Measurements from ENCODE around the gene TDP1. TPM values are rescaled to one million over a fixed set of nuclear protein-coding genes. Genes with fewer than 3 reads are reported as not detected.

TDP1 gene
- total and polyA plus RNA-seq, 2 donors (not counting 1 experiment from before 2014, with no cell fraction given): 20.5 to 55.9 TPM

DNA sequence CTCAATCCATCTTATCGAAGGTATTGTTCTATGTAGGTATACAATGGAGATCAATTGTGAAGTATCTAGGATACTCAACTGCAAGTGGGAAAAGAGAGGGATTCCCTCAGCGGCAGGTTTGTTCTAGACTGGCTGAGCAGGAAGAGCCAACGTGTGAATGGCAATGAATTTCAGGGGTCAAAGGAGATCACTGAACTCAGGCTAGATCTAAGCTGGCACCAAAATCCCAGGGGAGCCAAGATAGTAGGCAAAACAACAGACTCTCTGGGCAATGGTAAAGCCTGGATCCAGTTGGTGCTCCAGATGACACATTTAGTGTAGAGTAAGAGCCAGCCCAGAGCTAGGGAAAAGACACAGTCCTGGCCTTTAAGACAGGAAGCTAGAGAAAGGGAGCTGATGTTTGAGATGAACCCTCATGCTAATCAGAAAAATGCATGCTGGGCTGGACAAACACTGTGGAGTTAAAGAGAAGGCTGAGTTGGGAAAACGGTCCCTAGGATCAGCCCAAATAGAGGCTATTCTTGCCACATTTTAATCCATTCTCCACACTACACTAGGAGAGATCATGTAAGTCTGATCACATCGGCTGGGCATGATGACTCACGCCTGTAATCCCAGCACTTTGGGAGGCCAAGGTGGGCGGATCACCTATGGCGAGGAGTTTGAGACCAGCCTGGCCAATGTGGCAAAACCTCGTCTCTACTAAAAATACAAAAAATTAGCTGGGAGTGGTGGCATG is 46.8 kb upstream of the TDP1 start:
- Histone ChIP-seq H3K4me1 (ENCODE audit: control insufficient read depth in 2 of 2, insufficient read depth in 2 of 2, low read length in 2 of 2) (no peaks in the 10 kb centered on the region), H2AFZ (ENCODE audit: insufficient read depth, low read depth, low read length, poor library complexity, severe bottlenecking) (no peak overlapping the region), H3K36me3 (replicated peaks in 1 of 2; ENCODE audit: control extremely low read depth in 1 of 2, control insufficient read depth in 1 of 2, extremely low read depth in 1 of 2, insufficient read depth in 2 of 2, low read length in 1 of 2) (no peaks in the 10 kb centered on the region), H3K9me3 (ENCODE audit: control extremely low read depth in 1 of 3, control insufficient read depth in 2 of 3, insufficient read depth in 1 of 3, low read length in 2 of 3) (no peaks in the 10 kb centered on the region), H3K9ac (ENCODE audit: low read length) (no peak overlapping the region), H4K20me1 (ENCODE audit: control insufficient read depth, insufficient read depth, low read length, poor library complexity, severe bottlenecking) (no peaks in the 10 kb centered on the region), H3K79me2 (ENCODE audit: control insufficient read depth, insufficient read depth, low read length) (no peaks in the 10 kb centered on the region), H3K4me2 (replicated peaks; ENCODE audit: low read depth, low read length, poor library complexity, severe bottlenecking) (no peak overlapping the region), H3K27me3 (replicated peaks in 1 of 4; ENCODE audit: control extremely low read depth in 1 of 4, control insufficient read depth in 3 of 4, insufficient read depth in 4 of 4, low read length in 3 of 4) (no peaks in the 10 kb centered on the region), H3K4me3 (ENCODE audit: control extremely low read depth in 1 of 5, extremely low read depth in 1 of 5, insufficient read depth in 1 of 5, low read depth in 2 of 5, low read length in 4 of 5) (no peak overlapping the region), H3K27ac (ENCODE audit: low read length in 2 of 2) (no peak overlapping the region)
- Mint-ChIP-seq H3K27me3 (no peaks in the 10 kb centered on the region), H3K4me1 (no peaks in the 10 kb centered on the region), H3K27ac (no peak overlapping the region), H3K9me3 (ENCODE audit: insufficient read depth) (no peaks in the 10 kb centered on the region), H3K4me3 (no peak overlapping the region)
- DNase-seq (no peak), ATAC-seq (ENCODE audit: low read depth) (no peak)
- TF ChIP-seq EZH2 (IDR thresholded peaks at IDR 0.05; ENCODE audit: borderline replicate concordance, insufficient read depth, low read depth, low read length, poor library complexity, severe bottlenecking): no peak
- WGBS (ENCODE audit: insufficient coverage): 92% methylated on average over 6 of the region's 9 CpGs
- ChIA-PET POLR2A (no interaction called here), CTCF (interaction anchor here (1.2 to 4.0 kb wide), 2 partner anchors 881 to 1241 kb away, joined by 3 to 18 read pairs; no protein-coding TSS in a partner anchor)
- intact Hi-C loops (cut with micrococcal nuclease): no loop called here

DNA sequence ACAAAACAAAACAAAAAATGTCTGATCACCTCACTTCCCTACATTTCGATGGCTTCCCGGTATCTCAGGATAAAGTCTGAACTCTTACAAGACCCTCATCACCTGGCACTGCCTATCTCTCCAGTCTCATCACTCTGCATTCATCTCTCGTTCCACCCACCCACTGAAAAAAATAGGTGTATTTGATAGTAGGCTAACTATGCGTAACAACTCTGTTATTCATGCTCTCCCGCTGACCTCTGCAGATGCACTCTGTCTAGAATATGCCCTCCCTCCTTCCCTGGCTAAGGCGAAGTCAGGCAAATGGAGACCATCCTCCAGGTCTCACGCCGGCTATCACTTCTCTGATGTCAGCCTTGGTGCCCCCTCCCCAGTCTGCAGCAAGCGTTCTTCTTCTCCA is 46.1 kb upstream of the TDP1 start:
- Histone ChIP-seq H4K20me1 (ENCODE audit: control insufficient read depth, insufficient read depth, low read length, poor library complexity, severe bottlenecking) (no peaks in the 10 kb centered on the region), H3K9me3 (ENCODE audit: control extremely low read depth in 1 of 3, control insufficient read depth in 2 of 3, insufficient read depth in 1 of 3, low read length in 2 of 3) (no peaks in the 10 kb centered on the region), H3K27ac (ENCODE audit: low read length in 2 of 2) (no peak overlapping the region), H3K79me2 (ENCODE audit: control insufficient read depth, insufficient read depth, low read length) (no peaks in the 10 kb centered on the region), H3K4me2 (replicated peaks; ENCODE audit: low read depth, low read length, poor library complexity, severe bottlenecking) (no peak overlapping the region), H3K27me3 (replicated peaks in 1 of 4; ENCODE audit: control extremely low read depth in 1 of 4, control insufficient read depth in 3 of 4, insufficient read depth in 4 of 4, low read length in 3 of 4) (no peaks in the 10 kb centered on the region), H2AFZ (ENCODE audit: insufficient read depth, low read depth, low read length, poor library complexity, severe bottlenecking) (no peak overlapping the region), H3K36me3 (replicated peaks in 1 of 2; ENCODE audit: control extremely low read depth in 1 of 2, control insufficient read depth in 1 of 2, extremely low read depth in 1 of 2, insufficient read depth in 2 of 2, low read length in 1 of 2) (no peaks in the 10 kb centered on the region), H3K4me3 (ENCODE audit: control extremely low read depth in 1 of 5, extremely low read depth in 1 of 5, insufficient read depth in 1 of 5, low read depth in 2 of 5, low read length in 4 of 5) (no peak overlapping the region), H3K4me1 (ENCODE audit: control insufficient read depth in 2 of 2, insufficient read depth in 2 of 2, low read length in 2 of 2) (no peaks in the 10 kb centered on the region), H3K9ac (ENCODE audit: low read length) (no peak overlapping the region)
- intact Hi-C loops (cut with micrococcal nuclease): no loop called here
- ATAC-seq (ENCODE audit: low read depth) (no peak), DNase-seq (no peak)
- H3K27me3 Mint-ChIP-seq: no peaks in the 10 kb centered on the region
- ChIA-PET CTCF (interaction anchor here (0.6 to 4.0 kb wide), 3 partner anchors 733 to 1242 kb away, joined by 3 to 18 read pairs (median 4); no protein-coding TSS in a partner anchor), POLR2A (no interaction called here)
- H3K4me3 Mint-ChIP-seq: no peak overlapping the region
- WGBS (ENCODE audit: insufficient coverage): 93% methylated on average over 7 of the region's 9 CpGs
- TF ChIP-seq EZH2 (IDR thresholded peaks at IDR 0.05; ENCODE audit: borderline replicate concordance, insufficient read depth, low read depth, low read length, poor library complexity, severe bottlenecking): no peak
- TF ChIP-seq, protein P1, sequence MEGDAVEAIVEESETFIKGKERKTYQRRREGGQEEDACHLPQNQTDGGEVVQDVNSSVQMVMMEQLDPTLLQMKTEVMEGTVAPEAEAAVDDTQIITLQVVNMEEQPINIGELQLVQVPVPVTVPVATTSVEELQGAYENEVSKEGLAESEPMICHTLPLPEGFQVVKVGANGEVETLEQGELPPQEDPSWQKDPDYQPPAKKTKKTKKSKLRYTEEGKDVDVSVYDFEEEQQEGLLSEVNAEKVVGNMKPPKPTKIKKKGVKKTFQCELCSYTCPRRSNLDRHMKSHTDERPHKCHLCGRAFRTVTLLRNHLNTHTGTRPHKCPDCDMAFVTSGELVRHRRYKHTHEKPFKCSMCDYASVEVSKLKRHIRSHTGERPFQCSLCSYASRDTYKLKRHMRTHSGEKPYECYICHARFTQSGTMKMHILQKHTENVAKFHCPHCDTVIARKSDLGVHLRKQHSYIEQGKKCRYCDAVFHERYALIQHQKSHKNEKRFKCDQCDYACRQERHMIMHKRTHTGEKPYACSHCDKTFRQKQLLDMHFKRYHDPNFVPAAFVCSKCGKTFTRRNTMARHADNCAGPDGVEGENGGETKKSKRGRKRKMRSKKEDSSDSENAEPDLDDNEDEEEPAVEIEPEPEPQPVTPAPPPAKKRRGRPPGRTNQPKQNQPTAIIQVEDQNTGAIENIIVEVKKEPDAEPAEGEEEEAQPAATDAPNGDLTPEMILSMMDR (IDR thresholded peaks at IDR 0.05): no peak
- H3K27ac Mint-ChIP-seq: no peak overlapping the region
- H3K4me1 Mint-ChIP-seq: no peaks in the 10 kb centered on the region
- H3K9me3 Mint-ChIP-seq (ENCODE audit: insufficient read depth): no peaks in the 10 kb centered on the region

All from B cell (primary cell).